Keratinocyte (primary cell): ENCODE measurements around the gene RUNX1. TPM values are rescaled to one million over a fixed set of nuclear protein-coding genes. Genes with fewer than 3 reads are reported as not detected.

Source experiments
- DNase-seq: peaks from one replicate; pipeline ENCODE4 v3.0.0-alpha.2; 2011; ENCODE audit warnings: low read depth, missing footprints, low spot score
- FAIRE-seq: peaks from 2 replicates; lab custom pipeline; 2011; peaks lifted over from hg19 to GRCh38; lab: Jason Lieb, UNC
- H2AFZ ChIP-seq: 2 replicates; pipeline ENCODE4 v1.6.0; 2012; ENCODE audit warnings: low read length, control low read depth, inconsistent platforms; ENCODE audit not compliant: control insufficient read depth
- H3K27ac ChIP-seq: 2 replicates; pipeline ENCODE4 v1.5.1; 2011; ENCODE audit warnings: low read length; ENCODE audit not compliant: control insufficient read depth, insufficient read depth
- H3K27me3 ChIP-seq: 3 replicates; pipeline ENCODE4 v1.6.0; 2011; ENCODE audit warnings: low read length; ENCODE audit not compliant: control insufficient read depth, insufficient read depth; ENCODE audit errors: extremely low read depth
- H3K36me3 ChIP-seq, 2 experiments: 2 replicates in 1 of 2; 3 replicates in 1 of 2; pipeline ENCODE4 v1.5.1; 2011; ENCODE audit warnings: low read length in 2 of 2, mild to moderate bottlenecking in 1 of 2; ENCODE audit not compliant: control insufficient read depth in 2 of 2, insufficient read depth in 2 of 2; ENCODE audit errors: extremely low read depth in 1 of 2
- H3K4me1 ChIP-seq: 3 replicates; pipeline ENCODE4 v1.5.1; 2011; ENCODE audit warnings: low read length; ENCODE audit not compliant: control insufficient read depth, insufficient read depth; ENCODE audit errors: extremely low read depth
- H3K4me2 ChIP-seq: 3 replicates; pipeline ENCODE4 v1.6.0; 2011; ENCODE audit warnings: low read depth, low read length; ENCODE audit not compliant: control insufficient read depth, insufficient read depth; ENCODE audit errors: extremely low read depth
- H3K4me3 ChIP-seq, 3 experiments: fragments of 200-600 bp in 1 of 3; sonication (generic) in 1 of 3; 2 replicates in 2 of 3; 3 replicates in 1 of 3; pipeline ENCODE4 v1.5.1; 2011 to 2016; ENCODE audit warnings: low read length in 3 of 3, mild to moderate bottlenecking in 3 of 3, control low read depth in 2 of 3, inconsistent platforms in 1 of 3, low read depth in 1 of 3, mixed read lengths in 1 of 3, mixed run types in 1 of 3, moderate library complexity in 1 of 3; ENCODE audit not compliant: control insufficient read depth in 2 of 3, insufficient read depth in 2 of 3; ENCODE audit errors: extremely low read depth in 1 of 3
- H3K79me2 ChIP-seq: 2 replicates; pipeline ENCODE4 v1.6.0; 2012; ENCODE audit warnings: low read length; ENCODE audit not compliant: control insufficient read depth, insufficient read depth
- H3K9ac ChIP-seq: 3 replicates; pipeline ENCODE4 v1.6.0; 2011; ENCODE audit warnings: low read length; ENCODE audit not compliant: control insufficient read depth, insufficient read depth; ENCODE audit errors: extremely low read depth
- H3K9me1 ChIP-seq: 3 replicates; pipeline ENCODE4 v1.6.0; 2011; ENCODE audit warnings: low read length; ENCODE audit not compliant: control insufficient read depth, insufficient read depth; ENCODE audit errors: extremely low read depth
- H3K9me3 ChIP-seq: 2 replicates; pipeline ENCODE4 v1.5.1; 2012; ENCODE audit warnings: low read depth, low read length; ENCODE audit not compliant: control insufficient read depth
- H4K20me1 ChIP-seq: 3 replicates; pipeline ENCODE4 v1.6.0; 2011; ENCODE audit warnings: low read length; ENCODE audit not compliant: control insufficient read depth, insufficient read depth; ENCODE audit errors: extremely low read depth
- CTCF ChIP-seq, 3 experiments: IDR thresholded peaks in 1 of 3; conservative IDR thresholded peaks in 1 of 3; optimal IDR thresholded peaks in 1 of 3; 2 replicates in 2 of 3; 3 replicates in 1 of 3; pipeline versions ENCODE3 to v1.5.1; 2011; ENCODE audit warnings: low read length in 3 of 3, mild to moderate bottlenecking in 3 of 3, moderate library complexity in 2 of 3, control low read depth in 1 of 3, inconsistent platforms in 1 of 3; ENCODE audit not compliant: insufficient read depth in 2 of 3; ENCODE audit errors: extremely low read depth in 1 of 3
- EZH2 ChIP-seq: IDR thresholded peaks from one replicate; pipeline ENCODE4 v1.6.1; 2012; ENCODE audit warnings: inconsistent platforms, mild to moderate bottlenecking, low read length, moderate library complexity
- dilution Hi-C: fragments of 300-500 bp; cut with MboI; formaldehyde crosslinking; loops from one replicate; pipeline ENCODE4 v1.7.0; 2020; ENCODE audit warnings: low sequenced_read_pairs; ENCODE audit not compliant: extremely low pct_ligation_motif_present
- polyA plus RNA-seq, 5 experiments: library from polyadenylated mRNA; depleted of rRNA in 3 of 5; stranded (reverse) in 3 of 5; stranded (forward) in 1 of 5; unstranded in 1 of 5; fragments of >200 nt; gene quantifications; 1 replicate in 1 of 5; 2 replicates in 3 of 5; 3 replicates in 1 of 5; pipeline versions ENCODE4 v1.2.1 to v1.2.3, GENCODE V29; 2011 to 2012; ENCODE audit warnings: missing spikeins in 2 of 5, low read depth in 1 of 5, low replicate concordance in 1 of 5

The RUNX1 gene
- polyA plus RNA-seq, 1 donor (not counting 4 experiments of a cell fraction or from before 2014, with no cell fraction given): 44.9 TPM

GRCh38 chr21:35010447-35010846 lies 38.7 kb downstream of the RUNX1 start:
- DNase-seq (no peak), FAIRE-seq (no peak)
- no peak overlapping the region for H3K4me3 ChIP-seq
- H3K4me2 ChIP-seq: no peak overlapping the region
- no peak for TF ChIP-seq CTCF (optimal IDR thresholded peaks at IDR 0.05 in 1 of 3, IDR thresholded peaks at IDR 0.05 in 1 of 3, conservative IDR thresholded peaks at IDR 0.05 in 1 of 3; ENCODE audit: extremely low read depth in 1 of 3, insufficient read depth in 2 of 3, low read length in 3 of 3)
- TF ChIP-seq EZH2: no peak
- dilution Hi-C loops: no loop called here
- no peak overlapping the region for H2AFZ ChIP-seq
- no peaks in the 10 kb centered on the region for H3K9me3 ChIP-seq
- H3K27ac ChIP-seq: no peak overlapping the region
- no peaks in the 10 kb centered on the region for H3K27me3 ChIP-seq
- no peak overlapping the region for H3K9ac ChIP-seq
- H4K20me1 ChIP-seq: no peaks in the 10 kb centered on the region
- no peaks in the 10 kb centered on the region for H3K36me3 ChIP-seq
- H3K9me1 ChIP-seq: no peaks in the 10 kb centered on the region
- H3K79me2 ChIP-seq: no peaks in the 10 kb centered on the region
- H3K4me1 ChIP-seq: peaks cover 7% of the 10 kb centered on the region

- H3K27ac ChIP-seq: no peak overlapping the region
- dilution Hi-C loops: no loop called here
- no peak for FAIRE-seq
These were observed 41.8 kb downstream of the RUNX1 start for GRCh38 chr21:35007348-35007747.

More at GRCh38 chr21:35007348-35007747, 41.8 kb downstream of the RUNX1 start:
- Histone ChIP-seq H3K27me3 (no peaks in the 10 kb centered on the region), H3K4me3 (no peak overlapping the region), H3K4me2 (no peak overlapping the region), H3K9me3 (no peaks in the 10 kb centered on the region), H4K20me1 (no peaks in the 10 kb centered on the region), H3K9me1 (no peaks in the 10 kb centered on the region), H3K4me1 (no peaks in the 10 kb centered on the region), H3K36me3 (no peaks in the 10 kb centered on the region), H3K9ac (no peak overlapping the region), H2AFZ (no peak overlapping the region), H3K79me2 (no peaks in the 10 kb centered on the region)
- DNase-seq: no peak
- TF ChIP-seq EZH2 (no peak), CTCF (optimal IDR thresholded peaks at IDR 0.05 in 1 of 3, IDR thresholded peaks at IDR 0.05 in 1 of 3, conservative IDR thresholded peaks at IDR 0.05 in 1 of 3; ENCODE audit: extremely low read depth in 1 of 3, insufficient read depth in 2 of 3, low read length in 3 of 3) (no peak)
